ENCODE data around the gene SORCS2. TPM values are rescaled to one million over a fixed set of nuclear protein-coding genes. Genes with fewer than 3 reads are reported as not detected.

Gene SORCS2
- total RNA-seq, 1 donor from 2014 or later: 1.7 TPM

GRCh38 chr4:7338059-7338452 is 145.7 kb downstream of the SORCS2 start:
- DNase-seq (ENCODE audit: low spot score): no peak

- DNase-seq (ENCODE audit: low spot score): no peak
These were observed 146.7 kb downstream of the SORCS2 start for GRCh38 chr4:7338876-7339623.

- no peak for DNase-seq (ENCODE audit: low spot score)
These were observed 147.6 kb downstream of the SORCS2 start for GRCh38 chr4:7339751-7340552.

GRCh38 chr4:7340553-7341433 is 148.5 kb downstream of the SORCS2 start:
- DNase-seq (ENCODE audit: low spot score): no peak

- DNase-seq (ENCODE audit: low spot score): no peak
These were observed 149.3 kb downstream of the SORCS2 start for GRCh38 chr4:7341491-7342222.

GRCh38 chr4:7342223-7343080 is 150.1 kb downstream of the SORCS2 start:
- DNase-seq (ENCODE audit: low spot score): no peak

- DNase-seq (ENCODE audit: low spot score): no peak
These were observed 150.8 kb downstream of the SORCS2 start for GRCh38 chr4:7343081-7343655.

- DNase-seq (ENCODE audit: low spot score): no peak
These were observed 151.6 kb downstream of the SORCS2 start for GRCh38 chr4:7343950-7344349.

GRCh38 chr4:7344636-7345155 is 152.4 kb downstream of the SORCS2 start:
- no peak for DNase-seq (ENCODE audit: low spot score)

GRCh38 chr4:7347981-7348380 is 155.6 kb downstream of the SORCS2 start:
- DNase-seq (ENCODE audit: low spot score): no peak

GRCh38 chr4:7348946-7349900 is 156.9 kb downstream of the SORCS2 start:
- DNase-seq (ENCODE audit: low spot score): no peak

- DNase-seq (ENCODE audit: low spot score): no peak
These were observed 158.1 kb downstream of the SORCS2 start for GRCh38 chr4:7350396-7350795.

- no peak for DNase-seq (ENCODE audit: low spot score)
These were observed 158.7 kb downstream of the SORCS2 start for GRCh38 chr4:7351014-7351413.

- DNase-seq (ENCODE audit: low spot score): no peak
These were observed 160.1 kb downstream of the SORCS2 start for GRCh38 chr4:7352486-7352885.

GRCh38 chr4:7353046-7353790 is 160.9 kb downstream of the SORCS2 start:
- DNase-seq (ENCODE audit: low spot score): no peak

GRCh38 chr4:7353846-7354610 is 161.7 kb downstream of the SORCS2 start:
- no peak for DNase-seq (ENCODE audit: low spot score)

- DNase-seq (ENCODE audit: low spot score): no peak
These were observed 162.6 kb downstream of the SORCS2 start for GRCh38 chr4:7354927-7355326.

Data from mucosa of gallbladder (tissue), 1 donor.